ENCODE data around the gene AZIN2.

- TF ChIP-seq CTCF (IDR thresholded peaks at IDR 0.05; ENCODE audit: borderline replicate concordance, extremely low read depth, low read length, poor library complexity, severe bottlenecking) (no peak), EZH2 (IDR thresholded peaks at IDR 0.05; ENCODE audit: borderline replicate concordance, low read depth, low read length, severe bottlenecking) (no peak)
Observed at GRCh38 chr1:33157131-33157530, 76.2 kb downstream of the AZIN2 start.
